Ishikawa (cell line): ENCODE measurements around the gene PLXNA2.

Experiments
- CEBPB ChIP-seq: IDR thresholded peaks from 2 replicates; pipeline ENCODE4 v1.6.1; 2012
- CREB1 ChIP-seq: IDR thresholded peaks from 2 replicates; pipeline ENCODE4 v1.6.1; 2012; ENCODE audit warnings: low read depth
- EGR1 ChIP-seq: IDR thresholded peaks from 2 replicates; pipeline ENCODE4 v1.6.1; 2012
- EP300 ChIP-seq: IDR thresholded peaks from 2 replicates; pipeline ENCODE4 v1.6.1; 2012; ENCODE audit warnings: borderline replicate concordance
- FOXM1 ChIP-seq: IDR thresholded peaks from 2 replicates; pipeline ENCODE4 v1.6.1; 2012; ENCODE audit warnings: low read depth, borderline replicate concordance
- MAX ChIP-seq: IDR thresholded peaks from 2 replicates; pipeline ENCODE4 v1.6.1; 2012
- NFIC ChIP-seq: IDR thresholded peaks from 2 replicates; pipeline ENCODE4 v1.6.1; 2012
- RAD21 ChIP-seq: IDR thresholded peaks from 2 replicates; pipeline ENCODE4 v1.6.1; 2012; ENCODE audit warnings: low read depth
- REST ChIP-seq: IDR thresholded peaks from 2 replicates; pipeline ENCODE4 v1.6.1; 2012; ENCODE audit warnings: low read depth, mild to moderate bottlenecking
- TAF1 ChIP-seq: IDR thresholded peaks from 2 replicates; pipeline ENCODE4 v1.6.1; 2012; ENCODE audit warnings: low read depth, mild to moderate bottlenecking
- TCF12 ChIP-seq: IDR thresholded peaks from 2 replicates; pipeline ENCODE4 v1.6.1; 2012; ENCODE audit warnings: low read depth
- TEAD4 ChIP-seq: IDR thresholded peaks from 2 replicates; pipeline ENCODE4 v1.6.1; 2012
- USF1 ChIP-seq: IDR thresholded peaks from 2 replicates; pipeline ENCODE4 v1.6.1; 2012
- YY1 ChIP-seq: IDR thresholded peaks from 2 replicates; pipeline ENCODE4 v1.6.1; 2012; ENCODE audit warnings: low read depth
- ZBTB7A ChIP-seq: IDR thresholded peaks from 2 replicates; pipeline ENCODE4 v1.6.1; 2012; ENCODE audit warnings: low read depth

PLXNA2 gene

DNA sequence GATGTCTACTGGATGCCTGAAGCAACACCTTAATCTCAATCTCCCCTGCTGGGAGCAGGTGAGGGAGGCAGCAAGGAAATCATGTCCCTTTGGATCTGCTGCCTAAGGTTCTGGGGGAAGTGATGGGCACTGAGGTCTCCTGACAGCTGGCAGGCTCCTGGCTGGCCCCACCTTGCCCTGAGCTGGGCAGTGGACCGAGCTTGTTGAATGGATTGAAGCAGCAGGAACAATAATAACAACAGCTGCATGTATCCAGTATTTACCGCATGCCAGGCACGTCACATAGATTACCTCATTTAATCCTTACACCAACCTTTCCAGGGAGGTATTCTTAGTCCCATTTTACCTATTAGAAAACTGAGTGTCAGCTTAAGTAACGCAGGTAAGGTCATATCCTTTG is 133.9 kb downstream of the PLXNA2 start:
- TF ChIP-seq TCF12 (no peak), CEBPB (no peak), FOXM1 (no peak), RAD21 (no peak), NFIC (no peak), TAF1 (no peak), EGR1 (no peak), MAX (no peak), ZBTB7A (no peak)

DNA sequence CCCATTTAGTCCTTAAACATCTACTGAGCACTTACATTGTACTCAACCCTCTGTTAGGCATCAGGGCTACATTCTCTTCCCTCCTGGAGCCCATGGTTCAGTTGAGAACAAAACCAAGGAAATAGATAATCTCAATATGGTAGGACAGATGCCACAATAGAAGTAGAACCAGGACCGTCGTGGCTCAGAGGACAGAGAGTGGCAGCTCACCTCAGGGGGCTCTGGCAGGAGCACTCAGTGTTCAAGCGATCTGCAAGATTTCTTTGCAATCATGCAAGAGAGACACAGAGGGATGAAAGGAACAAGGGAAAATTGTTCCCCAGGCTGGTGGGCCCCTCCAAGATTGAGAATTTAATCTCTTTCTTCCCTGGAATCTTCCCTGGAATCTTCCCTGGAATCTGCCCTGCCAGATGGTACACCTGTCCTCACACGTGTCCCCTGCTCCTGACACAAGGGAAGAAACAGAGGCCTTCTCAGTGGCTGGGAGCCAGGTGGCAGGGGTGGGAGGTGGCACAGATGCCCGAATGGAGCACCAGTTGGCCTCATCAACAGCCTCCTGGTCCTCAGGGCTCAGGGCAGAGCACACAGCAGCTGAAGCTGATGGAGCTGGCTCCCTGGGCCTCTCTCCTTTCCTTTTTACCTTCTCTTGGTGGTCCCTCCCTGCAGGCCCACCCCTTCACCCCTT is 135.4 kb downstream of the PLXNA2 start:
- no peak for TF ChIP-seq TCF12
- TF ChIP-seq TAF1, result no peak
- TF ChIP-seq EP300, result no peak
- no peak for TF ChIP-seq EGR1
- no peak for TF ChIP-seq ZBTB7A
- TF ChIP-seq TEAD4, result no peak
- no peak for TF ChIP-seq MAX
- no peak for TF ChIP-seq RAD21
- TF ChIP-seq USF1, result no peak
- TF ChIP-seq NFIC, result no peak
- TF ChIP-seq CREB1, result no peak
- TF ChIP-seq YY1, result no peak

GRCh38 chr1:208108213-208108608 is 136.0 kb downstream of the PLXNA2 start:
- TF ChIP-seq TEAD4 (no peak), EGR1 (no peak), TAF1 (no peak), USF1 (no peak), CREB1 (no peak), ZBTB7A (no peak), YY1 (no peak)

DNA sequence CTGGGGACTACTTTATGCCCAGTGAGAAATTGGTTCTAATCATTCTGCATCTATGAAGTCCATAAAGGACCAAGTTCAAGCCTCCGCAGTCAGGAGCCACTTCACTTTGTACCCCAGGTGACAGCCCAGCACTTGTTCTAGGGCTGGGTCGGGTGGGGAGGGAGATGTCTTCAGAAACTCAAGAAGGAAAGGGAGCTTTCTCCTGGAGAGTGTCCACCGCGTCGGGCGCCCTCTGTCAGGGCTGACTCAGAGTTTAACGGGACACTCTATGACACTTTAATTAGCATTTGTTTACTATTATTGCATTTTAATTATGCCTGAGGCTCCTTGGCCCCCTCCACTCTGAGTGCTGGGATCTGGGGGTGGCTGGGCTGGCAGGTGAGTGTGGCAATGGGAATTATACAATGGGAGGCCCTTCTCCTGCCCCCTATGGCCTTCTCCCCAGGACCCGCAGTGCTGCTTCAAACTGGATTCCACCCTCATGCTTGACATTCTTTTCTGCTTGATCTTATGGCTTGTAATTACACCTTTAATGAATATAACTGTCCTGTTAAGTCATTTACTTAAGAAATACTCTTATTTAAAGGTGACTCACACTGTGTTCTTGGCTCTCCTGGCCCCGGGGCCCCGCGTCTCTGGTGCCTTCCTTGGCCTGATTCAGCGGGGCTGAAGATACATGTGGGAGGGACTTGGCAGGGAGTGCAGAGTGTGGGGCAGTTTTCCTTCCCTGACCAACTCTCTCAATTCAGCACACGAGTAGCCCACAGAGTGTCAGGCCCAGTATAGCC is 136.6 kb downstream of the PLXNA2 start:
- TF ChIP-seq TCF12 (no peak), EP300 (no peak), NFIC (peak; percentile 31; the same call in 1 of the 2 replicates)

- no peak for TF ChIP-seq EP300
- TF ChIP-seq ZBTB7A, result no peak
- no peak for TF ChIP-seq USF1
- TF ChIP-seq RAD21, result no peak
- no peak for TF ChIP-seq CREB1
- no peak for TF ChIP-seq MAX
- TF ChIP-seq FOXM1, result no peak
- TF ChIP-seq TAF1, result no peak
- TF ChIP-seq TCF12, result no peak
- no peak for TF ChIP-seq EGR1
- no peak for TF ChIP-seq NFIC
- no peak for TF ChIP-seq TEAD4
- no peak for TF ChIP-seq CEBPB
- no peak for TF ChIP-seq YY1
- TF ChIP-seq REST, result no peak
Observed at GRCh38 chr1:208106218-208106617, 138.0 kb downstream of the PLXNA2 start.

DNA sequence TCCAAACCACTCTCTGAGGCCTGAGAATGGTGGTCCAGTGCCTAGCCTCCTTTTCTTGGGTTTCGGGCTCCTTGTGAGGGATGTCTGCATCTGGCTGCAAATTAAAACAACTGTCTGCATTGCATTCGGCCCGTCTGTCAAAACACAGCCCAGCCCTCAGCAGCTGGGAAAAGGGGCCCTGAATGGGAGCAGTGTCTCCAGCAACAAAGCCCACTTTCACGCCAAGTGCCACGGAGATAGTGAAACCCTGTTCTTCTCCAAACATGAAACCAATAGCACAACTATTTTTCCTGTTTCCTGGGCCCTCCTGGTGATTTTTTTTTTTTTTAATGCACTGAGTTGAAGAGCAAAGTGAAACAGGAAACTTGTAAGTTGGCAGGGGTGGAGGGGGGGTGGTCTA is 138.4 kb downstream of the PLXNA2 start:
- no peak for TF ChIP-seq YY1
- TF ChIP-seq CEBPB, result no peak

DNA sequence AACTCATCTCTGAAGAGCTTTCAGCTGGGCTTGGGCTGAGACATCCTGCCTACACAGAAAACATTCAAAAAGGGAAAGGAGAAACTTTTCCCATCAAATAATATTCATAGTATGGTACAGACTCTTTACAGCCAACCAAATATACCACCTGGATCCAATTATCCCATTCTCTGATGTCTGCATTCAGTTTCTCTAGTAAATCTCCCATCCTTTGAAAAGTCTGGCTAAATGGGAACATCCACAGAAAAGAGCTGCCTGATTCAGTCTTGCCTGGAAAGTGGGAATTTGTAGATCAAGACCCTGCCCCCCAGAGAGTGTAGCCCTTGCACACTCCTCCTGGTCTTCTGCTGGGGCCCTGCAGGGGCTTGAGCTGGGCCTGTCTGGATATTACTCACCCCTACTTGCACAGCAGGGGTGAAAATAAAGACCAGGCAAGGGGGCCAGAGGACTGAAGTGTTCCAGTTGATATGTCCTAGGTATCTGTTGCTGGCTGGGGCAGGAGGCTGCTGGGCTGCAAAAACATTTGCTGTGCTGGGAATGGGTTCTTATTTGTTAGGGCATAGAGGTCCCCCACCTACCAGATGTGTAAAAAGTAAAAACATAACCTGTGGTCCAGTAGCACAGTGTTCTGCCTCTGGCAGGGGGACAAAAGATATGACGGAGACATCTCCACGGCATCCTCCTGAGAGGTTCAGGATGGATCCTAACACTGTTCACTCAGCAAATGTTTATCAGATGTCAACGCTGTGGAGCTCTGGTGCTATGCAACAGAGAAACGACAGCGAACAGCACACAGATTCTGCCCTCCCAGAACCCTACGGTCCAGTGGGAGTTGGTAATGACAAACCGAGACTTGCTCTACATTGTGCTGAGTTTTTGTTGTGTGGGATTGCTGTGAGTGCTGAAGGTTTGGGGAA is 140.3 kb downstream of the PLXNA2 start:
- no peak for TF ChIP-seq TEAD4
